ENCODE data around the gene SNX1.

Gene SNX1

GRCh38 chr15:64148581-64148980 is 52.8 kb downstream of the SNX1 start:
- DNase-seq = no peak

DNA sequence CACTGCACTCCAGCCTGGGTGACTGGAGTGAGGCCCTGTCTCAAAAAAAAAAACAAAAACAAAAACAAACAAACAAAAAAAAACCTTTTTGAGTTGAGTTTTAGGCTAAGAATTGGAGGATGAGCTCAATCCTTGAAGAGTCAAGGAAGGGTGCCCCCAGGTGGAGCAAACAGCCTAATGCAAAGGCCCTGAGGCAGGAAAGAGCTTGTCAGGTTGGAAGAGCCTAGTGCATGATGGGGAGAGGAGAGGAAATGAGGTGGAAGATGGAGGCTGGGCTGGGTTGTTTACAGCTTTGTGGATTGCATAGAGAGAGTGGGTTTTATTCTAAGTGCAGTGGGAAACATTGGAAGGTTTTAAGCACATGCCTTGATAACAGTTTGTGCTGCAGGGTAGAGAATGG is 53.6 kb downstream of the SNX1 start:
- DNase-seq = no peak

DNA sequence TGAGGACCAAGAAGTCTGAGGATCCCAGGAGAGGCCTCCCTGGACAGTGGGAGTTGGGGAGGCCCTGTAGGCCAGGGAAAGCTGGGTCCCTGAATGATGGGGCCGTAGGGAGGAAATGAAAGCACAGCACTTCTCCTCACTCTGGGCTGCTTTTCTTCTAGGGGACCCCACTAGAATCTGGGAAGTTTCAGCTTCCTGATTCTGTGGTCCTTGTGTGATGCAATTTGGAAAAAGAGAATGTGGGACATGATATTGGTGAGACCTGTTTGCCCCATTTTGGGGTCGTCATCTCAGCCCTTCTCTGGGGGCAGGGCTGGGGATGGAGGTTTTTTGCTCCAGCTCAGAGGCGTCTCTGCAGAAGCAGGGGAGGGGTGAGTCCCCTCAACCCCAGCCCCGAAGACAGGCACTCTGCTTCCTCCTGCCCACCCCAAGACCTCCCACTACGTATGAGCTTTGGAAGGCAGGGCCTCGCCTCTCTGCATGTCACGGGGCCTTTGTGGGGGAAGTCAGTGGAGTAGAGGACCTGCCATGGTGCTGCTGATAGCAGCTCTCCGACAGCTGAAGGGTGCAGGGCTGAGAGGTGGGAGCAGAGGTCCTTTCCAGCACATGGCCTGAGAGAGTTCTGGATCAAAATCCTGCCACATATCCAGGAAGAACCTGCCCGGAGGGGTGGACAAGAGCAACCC is 54.3 kb downstream of the SNX1 start:
- no peak for DNase-seq

DNA sequence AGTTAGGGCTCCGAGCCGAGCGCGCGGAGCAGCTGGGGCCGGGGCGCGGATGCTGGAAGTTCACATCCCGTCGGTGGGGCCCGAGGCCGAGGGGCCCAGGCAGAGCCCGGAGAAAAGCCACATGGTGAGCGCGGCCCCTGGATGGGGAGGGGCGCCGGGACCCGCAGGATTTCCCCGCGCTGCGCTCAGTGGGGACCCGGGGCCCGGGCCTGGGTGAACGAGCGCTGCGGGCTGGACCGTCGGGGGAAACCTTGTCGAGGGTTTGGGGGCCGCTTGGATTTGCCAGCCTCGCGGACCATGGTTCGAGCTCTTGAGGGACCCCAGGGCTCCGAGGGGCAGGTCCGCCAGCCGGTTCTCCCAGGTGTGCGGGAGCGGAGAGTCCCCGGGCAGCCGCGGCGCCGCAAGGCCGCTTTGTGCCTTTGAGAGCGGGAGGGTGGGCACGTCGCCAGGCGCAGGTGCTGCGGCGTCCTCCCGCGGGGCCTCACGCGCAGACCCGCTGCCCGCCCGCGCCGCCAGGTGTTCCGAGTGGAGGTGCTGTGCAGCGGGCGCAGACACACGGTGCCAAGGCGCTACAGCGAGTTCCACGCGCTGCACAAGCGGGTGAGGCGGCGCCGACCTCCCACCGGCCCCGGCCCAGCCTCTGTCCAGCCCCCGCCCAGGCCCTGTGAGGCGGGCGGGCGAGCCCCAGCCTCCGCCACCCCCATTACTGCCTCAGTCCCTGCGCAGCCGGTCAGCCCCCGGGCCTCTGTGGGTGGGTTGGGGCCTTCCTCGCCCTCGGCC is 56.1 kb downstream of the SNX1 start, which contains the start of gene SNX22:
SNX22 (plus strand) TSS at position 5 of the 780 bp plus-strand sequence; CDS start at position 50, 45 bp downstream.
- no peak for DNase-seq

- no peak for DNase-seq
These were observed 57.0 kb downstream of the SNX1 start for GRCh38 chr15:64152507-64153387.

DNA sequence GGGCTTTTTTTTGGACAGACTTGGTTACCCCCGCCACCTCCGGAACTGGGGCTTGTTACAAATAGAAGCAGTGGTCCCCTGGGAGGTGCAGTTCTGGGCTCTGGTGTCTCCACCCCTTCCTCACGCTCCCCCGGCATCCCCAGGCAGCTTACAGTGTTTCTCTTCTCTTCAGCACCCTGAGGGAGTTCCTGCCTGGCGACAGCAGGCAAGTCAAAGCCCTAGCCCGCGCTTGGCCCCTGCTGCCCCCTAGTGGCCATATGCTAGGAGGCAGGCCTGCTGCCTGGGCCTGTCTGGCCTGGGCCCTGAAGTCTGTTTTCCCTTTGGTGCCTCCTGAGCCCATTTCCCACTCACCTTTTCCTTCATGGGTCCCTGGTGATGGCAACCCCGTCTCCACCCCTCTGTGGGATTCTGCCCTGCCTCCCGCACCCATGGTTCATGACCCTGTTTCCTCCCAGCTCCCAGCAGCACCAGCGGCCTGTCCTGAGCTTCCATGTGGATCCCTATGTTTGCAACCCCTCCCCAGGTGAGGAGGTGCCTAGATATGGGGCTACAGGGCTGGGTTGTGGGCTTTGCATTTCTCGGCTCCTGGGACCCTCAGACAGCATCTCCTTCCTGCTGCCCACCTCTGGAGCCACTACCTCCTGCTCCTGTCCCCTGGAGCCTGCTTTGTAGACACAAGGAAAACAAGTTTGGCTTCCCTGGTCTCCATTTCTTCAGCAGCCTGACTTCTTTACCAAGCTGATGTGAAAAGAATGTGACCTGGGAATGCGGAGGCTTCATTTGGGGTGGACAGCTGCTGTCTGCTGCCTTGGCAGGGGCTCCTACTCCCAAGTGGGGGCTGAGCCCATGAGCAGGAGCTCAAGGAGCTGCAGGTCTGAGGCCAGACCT is 57.9 kb downstream of the SNX1 start:
- DNase-seq = peak; percentile 89 to 92

DNA sequence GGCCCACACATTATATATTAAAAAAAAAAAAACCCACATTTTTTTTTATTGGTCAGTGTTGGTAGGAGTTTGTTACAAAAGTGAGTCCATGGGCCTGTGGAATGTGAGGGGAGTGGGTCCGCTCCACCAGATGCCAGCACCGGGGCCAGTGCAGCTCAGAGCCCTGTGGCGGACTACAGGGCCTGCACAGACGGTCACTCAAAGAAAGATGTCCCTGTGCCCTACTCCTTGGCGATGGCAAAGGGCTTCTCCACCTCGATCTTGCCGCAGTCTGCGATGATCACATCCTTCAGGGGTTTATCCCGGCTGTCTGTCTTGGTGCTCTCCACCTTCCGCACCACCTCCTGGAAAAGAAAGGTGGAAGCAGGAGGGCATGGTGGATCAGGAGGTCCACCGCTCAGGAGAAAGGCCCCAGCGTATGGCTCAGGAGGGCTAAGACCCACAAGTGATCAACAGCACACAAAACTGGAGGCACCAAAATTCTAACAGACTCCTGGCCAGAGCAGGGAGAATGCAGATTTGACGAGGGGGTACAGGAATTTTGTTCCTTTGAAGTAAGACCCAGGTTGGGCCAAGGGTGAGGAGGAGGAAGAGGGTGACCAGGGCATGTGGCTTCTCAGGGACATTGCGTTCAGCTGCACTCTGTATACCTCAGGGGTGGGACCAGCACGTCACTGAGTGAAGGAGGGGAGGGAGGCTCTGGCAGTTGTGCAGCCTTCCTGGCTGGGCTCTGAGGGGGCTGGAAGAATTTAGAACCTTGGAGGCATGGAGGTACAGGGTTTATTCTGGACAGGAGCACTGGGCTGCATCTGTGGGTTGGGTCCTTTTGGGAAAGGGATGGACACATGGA is 60.2 kb downstream of the SNX1 start:
- no peak for DNase-seq

GRCh38 chr15:64156652-64157331 is 61.0 kb downstream of the SNX1 start:
- DNase-seq = no peak

DNA sequence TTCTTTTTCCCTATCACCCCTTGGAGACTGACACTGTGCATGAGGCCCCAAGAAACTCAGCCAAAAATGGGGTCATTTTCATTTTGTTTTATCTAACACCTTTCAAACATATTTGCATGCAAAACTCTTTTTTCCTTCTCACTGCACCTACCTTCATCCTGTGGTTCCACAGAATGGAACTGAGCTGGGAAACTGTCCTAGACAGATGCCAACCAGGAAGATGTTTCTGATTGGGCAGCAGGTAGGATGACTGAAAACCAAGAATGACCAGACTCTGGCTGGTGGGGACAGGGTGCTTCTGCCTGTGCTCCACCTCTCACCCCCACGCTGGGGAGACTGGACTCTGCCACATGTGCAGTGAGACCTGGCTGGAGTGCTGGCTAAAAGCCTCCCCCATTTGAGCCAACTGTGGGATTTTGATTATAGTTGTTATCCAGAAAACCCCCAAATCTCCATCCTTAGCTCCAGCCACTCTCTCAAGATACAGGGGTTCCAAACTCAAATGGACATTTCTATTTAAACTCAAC is 61.9 kb downstream of the SNX1 start:
- DNase-seq = no peak

DNA sequence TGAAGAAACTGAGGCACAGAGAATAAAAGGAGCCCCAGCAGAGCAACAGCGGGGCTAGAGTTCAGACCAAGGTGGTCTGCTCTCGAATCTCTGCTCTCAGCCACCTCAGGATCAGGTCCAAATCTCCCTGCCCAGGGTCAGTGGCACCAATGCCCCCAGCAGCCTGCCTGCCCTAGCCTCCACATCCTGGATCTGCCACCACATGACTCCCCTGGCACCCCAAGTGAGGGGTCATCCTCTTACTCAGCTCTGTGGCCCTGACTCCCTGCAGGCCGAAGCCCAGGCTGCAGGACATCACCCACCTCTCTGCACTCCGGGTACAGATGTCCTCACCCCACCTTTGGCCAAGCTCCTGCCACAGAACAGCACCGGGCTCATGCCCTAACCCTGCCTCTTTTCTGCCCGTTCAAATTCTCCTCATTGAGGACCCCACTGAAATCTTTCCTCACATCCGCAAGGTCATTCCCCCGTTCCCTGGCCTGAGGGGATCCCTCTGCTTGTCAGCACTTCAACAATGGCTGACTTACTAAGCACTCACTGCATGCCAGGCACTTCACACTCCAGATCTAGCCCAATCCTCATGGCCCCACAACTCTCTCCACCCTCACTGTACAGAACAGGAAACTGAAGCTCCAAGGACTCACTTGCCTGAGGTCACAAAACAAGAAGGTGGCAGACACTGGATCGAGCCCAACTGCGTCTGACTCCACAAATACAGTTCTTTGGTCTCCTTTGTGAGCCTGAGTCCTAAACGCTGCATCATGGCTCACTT is 62.8 kb downstream of the SNX1 start:
- DNase-seq = no peak

- no peak for DNase-seq
These were observed 66.1 kb downstream of the SNX1 start for GRCh38 chr15:64161688-64162477.

GRCh38 chr15:64162478-64162868 is 66.7 kb downstream of the SNX1 start:
- peak in 1 of 2 experiments; percentile 10 for DNase-seq

DNA sequence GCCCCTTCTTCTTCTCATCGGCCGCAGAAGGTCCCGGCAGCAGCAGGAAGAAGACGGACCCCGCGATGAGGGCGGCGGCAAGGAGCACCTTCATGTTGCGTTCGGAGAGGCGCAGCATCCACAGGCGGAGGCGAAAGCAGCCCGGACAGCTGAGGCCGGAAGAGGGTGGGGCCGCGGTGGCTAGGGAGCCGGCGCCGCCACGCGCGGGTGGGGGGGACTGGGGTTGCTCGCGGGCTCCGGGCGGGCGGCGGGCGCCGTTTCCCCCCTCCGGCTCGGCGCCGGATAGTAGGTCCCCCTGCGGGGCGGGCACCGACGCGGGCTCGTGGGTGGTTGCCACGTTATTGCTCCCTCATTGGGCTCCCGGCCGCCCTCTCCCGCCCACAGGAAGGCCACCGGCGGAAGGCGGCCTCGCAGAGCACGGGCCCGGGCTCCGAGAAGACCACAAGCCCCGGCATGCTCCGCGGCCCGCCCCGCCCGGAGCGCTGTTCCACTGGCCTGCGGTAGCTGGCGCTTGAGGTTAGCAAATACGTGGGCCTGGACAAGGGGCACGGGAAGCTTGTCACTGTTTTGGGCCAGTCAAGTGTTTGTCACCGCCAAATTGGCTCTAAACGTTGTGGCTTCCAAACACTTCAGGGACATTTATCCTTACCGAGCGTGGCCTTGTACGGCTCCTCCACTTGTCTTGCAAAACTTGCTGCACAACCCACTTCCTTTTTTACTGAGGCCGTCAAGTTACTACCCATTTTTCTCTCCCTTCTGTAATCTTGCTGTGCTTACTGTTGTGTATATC is 67.3 kb downstream of the SNX1 start, which contains the start of gene PPIB:
PPIB (minus strand) TSS at position 154 of the 790 bp plus-strand sequence; CDS start at position 118, 36 bp downstream.
- DNase-seq = peak; percentile 93 to 97

- DNase-seq = no peak
These were observed 68.0 kb downstream of the SNX1 start for GRCh38 chr15:64163659-64164362.

GRCh38 chr15:64164436-64164835 is 68.7 kb downstream of the SNX1 start:
- DNase-seq = no peak

DNA sequence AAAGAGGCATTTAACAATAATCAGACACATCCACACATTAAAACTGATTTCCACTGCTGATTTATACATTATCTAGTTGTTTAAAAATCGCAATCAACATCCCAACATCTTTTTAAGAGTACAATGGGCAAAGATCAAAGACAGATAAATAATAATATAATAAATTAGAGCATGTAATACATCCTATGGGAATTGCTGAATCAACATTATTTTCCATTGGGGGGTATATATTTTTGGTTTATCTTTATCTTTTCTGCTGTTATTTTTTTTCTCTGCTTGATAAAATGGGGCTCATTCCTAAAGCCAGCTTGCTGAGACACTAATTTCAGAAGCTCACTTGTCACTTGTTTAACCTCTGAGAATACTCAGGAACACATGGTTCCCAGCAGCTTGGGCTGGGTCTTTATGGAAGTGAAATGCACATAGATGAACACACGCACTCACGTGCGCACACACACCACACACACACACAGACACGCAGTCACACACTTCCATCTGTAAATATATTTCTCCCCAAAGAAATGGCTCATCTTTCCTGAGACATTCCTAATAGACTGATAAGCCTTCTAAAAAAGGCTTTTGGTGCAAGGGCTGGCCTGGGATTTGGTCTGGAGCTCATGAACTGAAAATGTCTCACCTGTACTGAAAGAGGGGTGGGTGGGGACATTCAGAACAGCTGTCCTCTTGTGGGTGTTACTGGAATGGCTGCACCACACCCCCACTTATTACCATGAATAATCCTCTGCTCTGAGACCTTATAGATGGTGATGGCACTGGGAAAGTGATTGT is 70.5 kb downstream of the SNX1 start:
- DNase-seq = no peak
